B cell (primary cell): ENCODE results near the gene AIF1. TPM values are rescaled to one million over a fixed set of nuclear protein-coding genes. Genes with fewer than 3 reads are reported as not detected.

Experiments used
- ATAC-seq: fragments of 200-7000 bp; cut with Tn5 transposase; one replicate; pipeline ENCODE4 v1.10.0; 2021; ENCODE audit warnings: low read depth, mild to moderate bottlenecking, moderate number of reproducible peaks, moderate library complexity
- CTCF ChIA-PET: fragments of 350-600 bp; sonication (Branson Sonifier 250); formaldehyde crosslinking; loops from one replicate; lab custom pipeline; 2021; ENCODE audit warnings: antibody characterized with exemption, inconsistent platforms; lab: Charles Lee
- POLR2A ChIA-PET: fragments of 350-600 bp; sonication (Branson Sonifier 250); formaldehyde crosslinking; loops from one replicate; lab custom pipeline; 2021; ENCODE audit warnings: antibody characterized with exemption; lab: Charles Lee
- DNase-seq: peaks from one replicate; pipeline ENCODE4 v3.0.0; 2013
- H2AFZ ChIP-seq: 2 replicates; pipeline ENCODE4 v1.6.1; 2012; ENCODE audit warnings: mild to moderate bottlenecking, low read depth, low read length; ENCODE audit not compliant: insufficient read depth, poor library complexity, severe bottlenecking
- H3K27ac ChIP-seq, 2 donors: 1 replicate in 1 of 2; 2 replicates in 1 of 2; pipeline ENCODE4 v1.5.1; 2012 to 2013; ENCODE audit warnings: low read length in 2 of 2, mild to moderate bottlenecking in 2 of 2, moderate library complexity in 1 of 2
- H3K27me3 ChIP-seq, 4 experiments: fragments of 200-600 bp in 1 of 4; sonication (generic) in 1 of 4; replicated peaks in 1 of 4; 1 replicate in 2 of 4; 2 replicates in 2 of 4; pipeline versions ENCODE4 v1.6.1 to v1.7.0; 2013 to 2016; ENCODE audit warnings: low read length in 3 of 4, mild to moderate bottlenecking in 2 of 4, mixed read lengths in 1 of 4, moderate library complexity in 1 of 4; ENCODE audit not compliant: insufficient read depth in 4 of 4, control insufficient read depth in 3 of 4; ENCODE audit errors: control extremely low read depth in 1 of 4
- H3K36me3 ChIP-seq, 2 experiments: replicated peaks in 1 of 2; 1 replicate in 1 of 2; 2 replicates in 1 of 2; pipeline versions ENCODE4 v1.6.1 to v1.7.1; 2013; ENCODE audit warnings: low read length in 1 of 2; ENCODE audit not compliant: insufficient read depth in 2 of 2, control insufficient read depth in 1 of 2; ENCODE audit errors: control extremely low read depth in 1 of 2, extremely low read depth in 1 of 2
- H3K4me1 ChIP-seq, 2 donors: fragments of 200-600 bp in 1 of 2; sonication (generic) in 1 of 2; 1 replicate in 1 of 2; 2 replicates in 1 of 2; pipeline versions ENCODE4 v1.5.1 to v1.6.1; 2013 to 2017; ENCODE audit warnings: low read length in 2 of 2; ENCODE audit not compliant: control insufficient read depth in 2 of 2, insufficient read depth in 2 of 2
- H3K4me2 ChIP-seq: replicated peaks from 2 replicates; pipeline ENCODE3; 2012; ENCODE audit warnings: mild to moderate bottlenecking, low read depth, low read length; ENCODE audit not compliant: poor library complexity, severe bottlenecking
- H3K4me3 ChIP-seq, 5 experiments: fragments of 200-600 bp in 1 of 5; sonication (generic) in 1 of 5; 1 replicate in 3 of 5; 2 replicates in 2 of 5; pipeline versions ENCODE4 v1.5.1 to v1.7.0; 2011 to 2016; ENCODE audit warnings: low read length in 4 of 5, mild to moderate bottlenecking in 4 of 5, low read depth in 2 of 5, control low read depth in 1 of 5, moderate library complexity in 1 of 5; ENCODE audit not compliant: insufficient read depth in 1 of 5; ENCODE audit errors: control extremely low read depth in 1 of 5, extremely low read depth in 1 of 5
- H3K79me2 ChIP-seq: fragments of 200-600 bp; sonication (generic); one replicate; pipeline ENCODE4 v1.6.0; 2016; ENCODE audit warnings: low read length; ENCODE audit not compliant: control insufficient read depth, insufficient read depth
- H3K9ac ChIP-seq: fragments of 200-600 bp; sonication (generic); 2 replicates; pipeline ENCODE4 v1.6.1; 2017; ENCODE audit warnings: mild to moderate bottlenecking, low read length, moderate library complexity
- H3K9me3 ChIP-seq, 3 donors: one replicate each; pipeline versions ENCODE4 v1.6.1 to v1.7.1; 2013; ENCODE audit warnings: low read length in 2 of 3; ENCODE audit not compliant: control insufficient read depth in 2 of 3, insufficient read depth in 1 of 3; ENCODE audit errors: control extremely low read depth in 1 of 3
- H4K20me1 ChIP-seq: 2 replicates; pipeline ENCODE4 v1.6.0; 2012; ENCODE audit warnings: mild to moderate bottlenecking, low read length; ENCODE audit not compliant: insufficient read depth, control insufficient read depth, poor library complexity, severe bottlenecking
- H3K27ac Mint-ChIP-seq: one replicate; pipeline ENCODE4 v1.8.0; 2021; ENCODE audit warnings: mixed read lengths
- H3K27me3 Mint-ChIP-seq: one replicate; pipeline ENCODE4 v1.8.0; 2021; ENCODE audit warnings: mixed read lengths
- H3K4me1 Mint-ChIP-seq: one replicate; pipeline ENCODE4 v1.8.0; 2021; ENCODE audit warnings: mixed read lengths
- H3K4me3 Mint-ChIP-seq: one replicate; pipeline ENCODE4 v1.8.0; 2021; ENCODE audit warnings: mixed read lengths
- H3K9me3 Mint-ChIP-seq: one replicate; pipeline ENCODE4 v1.8.0; 2022; ENCODE audit warnings: mixed read lengths; ENCODE audit not compliant: insufficient read depth
- EZH2 ChIP-seq: IDR thresholded peaks from 2 replicates; pipeline ENCODE4 v1.6.1; 2012; ENCODE audit warnings: borderline replicate concordance, low read depth, mild to moderate bottlenecking, moderate library complexity, low read length; ENCODE audit not compliant: insufficient read depth, poor library complexity, severe bottlenecking
- WGBS: methylation state at CpG from one replicate; pipeline ENCODE4 v1.1.5; 2013; ENCODE audit warnings: missing lambda C conversion rate; ENCODE audit not compliant: insufficient coverage; 5-methylcytosine and 5-hydroxymethylcytosine counted together
- intact Hi-C: fragments of 100-400 bp; cut with micrococcal nuclease; formaldehyde crosslinking; loops from one replicate; pipeline ENCODE4 v1.10.0; 2022
- polyA plus RNA-seq: library from polyadenylated mRNA; depleted of rRNA; stranded (reverse); fragments of >200 nt; gene quantifications from 2 replicates; pipeline ENCODE4 v1.2.3, GENCODE V29; 2012
- total RNA-seq, 2 donors: library from RNA; stranded (reverse); fragments of 120-200 nt in 1 of 2; gene quantifications; 1 replicate in 1 of 2; 2 replicates in 1 of 2; pipeline versions ENCODE4 v1.2.3 to v1.2.4, GENCODE V29; 2013 to 2022
- TF ChIP-seq, protein P1 (sequence below): fragments of 200-600 bp; IDR thresholded peaks from one replicate; pipeline ENCODE4 v1.8.0; 2022; ENCODE audit warnings: antibody characterized with exemption, mild to moderate bottlenecking

AIF1 gene
- total and polyA plus RNA-seq, 2 donors (not counting 1 experiment from before 2014, with no cell fraction given) = 1.3 to 7.5 TPM

DNA sequence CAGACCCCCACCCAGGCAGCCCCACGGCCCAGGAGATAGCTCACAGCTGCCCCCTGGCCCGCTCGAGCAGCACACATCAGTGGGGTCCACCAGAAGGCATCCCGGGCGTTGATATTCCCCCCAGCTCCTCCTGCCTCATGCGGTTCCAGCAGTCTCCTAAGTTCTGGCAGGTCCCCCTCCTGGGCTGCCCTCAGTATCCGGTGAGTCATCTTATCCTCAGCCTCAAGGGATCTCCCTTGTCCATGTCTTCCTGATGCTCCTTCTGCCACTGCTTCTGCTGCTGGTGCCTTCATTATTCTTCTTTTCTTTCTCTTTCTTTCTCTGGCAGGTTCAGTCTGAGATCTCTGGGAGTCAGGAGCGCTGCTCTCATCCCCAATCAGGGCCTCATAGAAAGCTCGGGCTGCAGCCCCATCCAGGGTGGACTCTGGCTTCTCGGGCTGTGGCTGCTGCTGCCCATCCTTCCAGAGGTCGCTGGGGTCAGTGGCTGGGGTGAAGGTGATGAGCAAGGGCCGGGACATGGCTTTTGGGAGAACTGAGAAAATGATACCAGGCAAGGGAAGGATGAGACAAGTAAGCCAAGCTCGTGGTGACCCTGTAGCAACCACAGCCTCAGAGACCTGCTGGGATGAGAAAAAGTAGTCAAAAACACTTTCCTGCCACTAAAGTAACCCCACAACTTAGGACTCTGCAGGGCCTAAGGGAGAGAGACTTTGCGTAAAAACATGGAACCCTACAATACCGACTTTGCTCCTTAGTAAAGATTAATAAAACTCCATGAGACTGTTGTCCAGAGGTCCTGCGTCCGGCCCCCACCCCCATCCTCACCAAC is 49.1 kb downstream of the AIF1 start:
- peaks cover 87% of the 10 kb centered on the region for H3K79me2 ChIP-seq

More for the DNA sequence above, 49.1 kb downstream of the AIF1 start:
- peak overlapping the region; percentile 96 to 98 for H3K27ac ChIP-seq
- ATAC-seq = no peak
- H3K27me3 ChIP-seq = no peaks in the 10 kb centered on the region
- peak overlapping the region; percentile 90 for H3K4me2 ChIP-seq
- intact Hi-C loops = no loop called here
- 46% methylated on average over 13 of the region's 17 CpGs for WGBS
- H3K36me3 ChIP-seq = peaks cover 12 to 47% of the 10 kb centered on the region in 2 experiments
- Mint-ChIP-seq H3K27ac (peak overlapping the region; percentile 100), H3K9me3 (no peaks in the 10 kb centered on the region), H3K4me1 (peaks cover 64% of the 10 kb centered on the region), H3K4me3 (peak overlapping the region; percentile 96), H3K27me3 (no peaks in the 10 kb centered on the region)
- peak overlapping the region; percentile 89 for H3K9ac ChIP-seq
- DNase-seq = peak; percentile 30
- peak overlapping the region; percentile 58 to 98 (median 85) for H3K4me3 ChIP-seq
- TF ChIP-seq, protein P1, sequence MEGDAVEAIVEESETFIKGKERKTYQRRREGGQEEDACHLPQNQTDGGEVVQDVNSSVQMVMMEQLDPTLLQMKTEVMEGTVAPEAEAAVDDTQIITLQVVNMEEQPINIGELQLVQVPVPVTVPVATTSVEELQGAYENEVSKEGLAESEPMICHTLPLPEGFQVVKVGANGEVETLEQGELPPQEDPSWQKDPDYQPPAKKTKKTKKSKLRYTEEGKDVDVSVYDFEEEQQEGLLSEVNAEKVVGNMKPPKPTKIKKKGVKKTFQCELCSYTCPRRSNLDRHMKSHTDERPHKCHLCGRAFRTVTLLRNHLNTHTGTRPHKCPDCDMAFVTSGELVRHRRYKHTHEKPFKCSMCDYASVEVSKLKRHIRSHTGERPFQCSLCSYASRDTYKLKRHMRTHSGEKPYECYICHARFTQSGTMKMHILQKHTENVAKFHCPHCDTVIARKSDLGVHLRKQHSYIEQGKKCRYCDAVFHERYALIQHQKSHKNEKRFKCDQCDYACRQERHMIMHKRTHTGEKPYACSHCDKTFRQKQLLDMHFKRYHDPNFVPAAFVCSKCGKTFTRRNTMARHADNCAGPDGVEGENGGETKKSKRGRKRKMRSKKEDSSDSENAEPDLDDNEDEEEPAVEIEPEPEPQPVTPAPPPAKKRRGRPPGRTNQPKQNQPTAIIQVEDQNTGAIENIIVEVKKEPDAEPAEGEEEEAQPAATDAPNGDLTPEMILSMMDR = no peak
- TF ChIP-seq EZH2 = no peak
- H2AFZ ChIP-seq = peak overlapping the region; percentile 72
- H4K20me1 ChIP-seq = peaks cover 19% of the 10 kb centered on the region
- H3K9me3 ChIP-seq = no peaks in the 10 kb centered on the region
- CTCF ChIA-PET = interaction anchor here (1.0 to 1.9 kb wide), 7 partner anchors 11 to 118 kb away, joined by 3 to 9 read pairs (median 3); partner anchors contain the start of genes ATP6V1G2 and BAG6
- H3K4me1 ChIP-seq = peaks cover 34 to 56% of the 10 kb centered on the region in 2 donors
- POLR2A ChIA-PET = interaction anchor here (0.6 to 5.9 kb wide), 8 partner anchors 9 to 1306 kb away, joined by 3 to 57 read pairs (median 4); partner anchors contain the start of genes BAG6, DDX39B and NEU1
